ENCODE data around the gene CRTAC1. TPM values are rescaled to one million over a fixed set of nuclear protein-coding genes. Genes with fewer than 3 reads are reported as not detected.

The CRTAC1 gene
- polyA plus RNA-seq, 3 donors, result not detected

GRCh38 chr10:98063740-98064027, 33.3 kb upstream of the CRTAC1 start:
- no peak overlapping the region for H3K27ac ChIP-seq (ENCODE audit: low read depth in 1 of 2, low read length in 2 of 2)
- H3K27me3 Mint-ChIP-seq (ENCODE audit: low read depth in 3 of 3), result peaks cover 8 to 20% (median 17%) of the 10 kb centered on the region in 3 donors
- no peaks in the 10 kb centered on the region for H4K20me1 ChIP-seq (ENCODE audit: insufficient read depth, low read length)
- no peaks in the 10 kb centered on the region for H3K36me3 Mint-ChIP-seq
- H3K9ac ChIP-seq (ENCODE audit: insufficient read depth, low read length, poor library complexity, severe bottlenecking), result no peak overlapping the region
- no peak overlapping the region for H2AFZ ChIP-seq (ENCODE audit: insufficient read depth, low read depth, low read length, poor library complexity, severe bottlenecking)
- TF ChIP-seq CTCF (IDR thresholded peaks at IDR 0.05), result no peak
- H3K9me3 ChIP-seq (replicated peaks in 1 of 2; ENCODE audit: control insufficient read depth in 1 of 2, insufficient read depth in 1 of 2, low read length in 2 of 2), result no peaks in the 10 kb centered on the region
- no peak overlapping the region for H3K4me3 Mint-ChIP-seq
- no peaks in the 10 kb centered on the region for H3K9me3 Mint-ChIP-seq
- no peaks in the 10 kb centered on the region for H3K79me2 ChIP-seq (ENCODE audit: insufficient read depth, low read length)
- H3K4me1 Mint-ChIP-seq, result no peaks in the 10 kb centered on the region
- no peaks in the 10 kb centered on the region for H3K36me3 ChIP-seq (replicated peaks in 1 of 2; ENCODE audit: control insufficient read depth in 1 of 2, insufficient read depth in 2 of 2, low read length in 2 of 2)
- no peak overlapping the region for H3K4me2 ChIP-seq (replicated peaks; ENCODE audit: extremely low read depth, low read length, poor library complexity, severe bottlenecking)
- peaks cover 5 to 7% of the 10 kb centered on the region in 2 donors for H3K27me3 ChIP-seq (ENCODE audit: control insufficient read depth in 2 of 2, insufficient read depth in 2 of 2, low read length in 2 of 2)
- no peak overlapping the region for H3K27ac Mint-ChIP-seq
- intact Hi-C loops (cut with micrococcal nuclease), result no loop called here
- no peak for DNase-seq
- no peak overlapping the region for H3K4me3 ChIP-seq (replicated peaks in 1 of 3; ENCODE audit: low read depth in 2 of 3, low read length in 3 of 3)
- H3K4me1 ChIP-seq (ENCODE audit: control insufficient read depth in 1 of 2, insufficient read depth in 2 of 2, low read length in 2 of 2), result no peaks in the 10 kb centered on the region

- WGBS (ENCODE audit: insufficient coverage), result 85% methylated on average over 6 of the region's 6 CpGs
- intact Hi-C loops (cut with micrococcal nuclease), result no loop called here
- H3K4me3 ChIP-seq (replicated peaks in 1 of 3; ENCODE audit: low read depth in 2 of 3, low read length in 3 of 3), result no peak overlapping the region
Measured at GRCh38 chr10:98062424-98062823, 32.0 kb upstream of the CRTAC1 start.

More at GRCh38 chr10:98062424-98062823, 32.0 kb upstream of the CRTAC1 start:
- Histone ChIP-seq H3K4me2 (replicated peaks; ENCODE audit: extremely low read depth, low read length, poor library complexity, severe bottlenecking) (no peak overlapping the region), H3K36me3 (replicated peaks in 1 of 2; ENCODE audit: control insufficient read depth in 1 of 2, insufficient read depth in 2 of 2, low read length in 2 of 2) (no peaks in the 10 kb centered on the region), H2AFZ (ENCODE audit: insufficient read depth, low read depth, low read length, poor library complexity, severe bottlenecking) (no peak overlapping the region), H3K27ac (ENCODE audit: low read depth in 1 of 2, low read length in 2 of 2) (no peak overlapping the region), H3K9ac (ENCODE audit: insufficient read depth, low read length, poor library complexity, severe bottlenecking) (no peak overlapping the region), H3K27me3 (ENCODE audit: control insufficient read depth in 2 of 2, insufficient read depth in 2 of 2, low read length in 2 of 2) (peaks cover 3 to 4% of the 10 kb centered on the region in 2 donors), H3K79me2 (ENCODE audit: insufficient read depth, low read length) (no peaks in the 10 kb centered on the region), H3K9me3 (replicated peaks in 1 of 2; ENCODE audit: control insufficient read depth in 1 of 2, insufficient read depth in 1 of 2, low read length in 2 of 2) (no peaks in the 10 kb centered on the region), H4K20me1 (ENCODE audit: insufficient read depth, low read length) (no peaks in the 10 kb centered on the region), H3K4me1 (ENCODE audit: control insufficient read depth in 1 of 2, insufficient read depth in 2 of 2, low read length in 2 of 2) (no peaks in the 10 kb centered on the region)
- Mint-ChIP-seq H3K36me3 (no peaks in the 10 kb centered on the region), H3K27me3 (ENCODE audit: low read depth in 3 of 3) (peaks cover 8 to 17% (median 14%) of the 10 kb centered on the region in 3 donors), H3K9me3 (no peaks in the 10 kb centered on the region), H3K4me1 (no peaks in the 10 kb centered on the region), H3K27ac (no peak overlapping the region), H3K4me3 (no peak overlapping the region)
- TF ChIP-seq CTCF (IDR thresholded peaks at IDR 0.05), result no peak
- no peak for DNase-seq
